Measurements from ENCODE around the gene RPLP2.
A peak's percentile ranks its signal among the peaks of the same experiment; 100 is the strongest.

Gene RPLP2

DNA sequence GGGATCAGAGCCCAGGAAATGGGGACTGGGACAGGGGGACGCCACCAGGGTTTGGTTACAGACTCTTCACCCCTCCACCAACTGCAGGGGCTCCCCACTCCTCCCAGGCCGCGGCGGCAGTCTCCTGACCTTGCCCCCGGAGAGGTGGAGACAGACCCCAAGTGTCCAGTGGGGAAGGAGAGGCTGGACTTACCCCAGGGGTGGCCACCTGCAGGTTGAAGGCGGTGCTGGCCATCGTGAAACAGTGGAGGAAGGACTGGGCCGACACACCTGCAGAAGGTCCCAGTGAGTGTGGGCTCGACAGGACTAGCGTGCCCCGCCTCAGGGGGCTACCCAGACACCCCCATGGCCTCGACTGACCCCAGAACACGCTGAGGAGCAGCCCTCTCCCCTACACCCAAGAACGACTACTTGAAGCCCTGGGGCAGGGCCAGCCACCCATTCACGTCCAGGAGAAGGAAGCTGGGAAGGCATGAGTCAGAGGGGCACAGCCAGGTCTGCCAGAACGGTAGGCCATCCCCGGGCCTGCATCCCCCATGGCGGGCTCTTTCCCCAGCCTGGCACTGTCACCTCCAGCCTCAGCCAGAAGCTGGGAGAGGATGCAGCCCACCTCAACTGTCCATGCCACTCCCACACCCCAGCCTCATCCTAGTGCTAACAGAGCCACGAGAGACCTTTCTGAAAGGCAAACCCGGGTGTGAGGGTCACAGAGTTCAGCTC, 34.7 kb upstream of the RPLP2 start:
- DNase-seq: no peak

DNA sequence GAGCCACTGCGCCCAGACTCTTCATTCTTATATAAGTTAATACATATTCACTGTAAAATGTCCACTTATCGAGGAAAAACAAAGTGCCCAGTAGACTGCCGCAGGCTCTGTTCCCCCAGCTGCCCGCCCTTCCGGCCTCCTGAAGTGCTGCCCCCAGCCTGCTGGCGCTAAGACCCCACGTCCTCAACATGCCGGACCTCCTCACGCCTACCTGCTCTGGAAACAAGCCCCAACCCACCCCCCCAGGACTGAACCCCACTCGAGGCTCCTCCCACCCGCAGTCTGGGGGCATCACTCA, 33.6 kb upstream of the RPLP2 start:
- DNase-seq: no peak

DNA sequence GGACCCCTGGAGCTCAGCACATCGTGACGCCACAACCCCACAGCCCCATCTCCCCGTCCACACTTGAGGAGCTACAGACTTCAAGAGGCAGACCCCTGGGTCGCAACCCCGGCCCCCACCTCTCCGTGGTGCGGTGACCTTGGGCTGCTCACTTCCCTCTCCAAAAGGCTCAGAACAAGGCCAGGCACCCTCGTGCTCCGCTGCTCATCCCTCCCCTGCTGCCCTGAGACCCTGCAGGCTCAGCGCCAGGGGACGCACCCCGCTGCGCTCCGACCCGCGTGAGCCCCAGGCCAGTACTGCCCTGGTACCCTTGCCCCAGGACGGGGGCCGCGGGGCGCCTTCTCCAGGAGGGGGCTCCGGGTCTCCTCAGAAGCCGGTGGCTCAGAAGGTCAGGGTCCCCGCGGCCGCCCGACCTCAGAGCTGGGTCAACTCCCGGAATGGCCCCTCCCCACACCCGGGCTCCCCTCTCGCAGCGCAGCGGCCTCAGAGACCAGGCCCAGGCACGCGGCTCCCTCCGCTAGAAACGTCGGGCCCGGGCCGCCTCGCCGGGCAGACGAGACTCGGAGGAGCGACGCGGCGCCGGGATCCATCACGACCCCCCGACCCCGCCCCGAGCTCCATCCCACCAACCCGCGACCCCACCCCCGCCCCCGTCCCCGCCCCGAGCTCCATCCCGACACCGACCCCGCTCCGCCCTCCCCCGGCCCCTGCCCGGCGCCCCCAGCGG, 33.0 kb upstream of the RPLP2 start:
- peak; percentile 31 for DNase-seq

DNA sequence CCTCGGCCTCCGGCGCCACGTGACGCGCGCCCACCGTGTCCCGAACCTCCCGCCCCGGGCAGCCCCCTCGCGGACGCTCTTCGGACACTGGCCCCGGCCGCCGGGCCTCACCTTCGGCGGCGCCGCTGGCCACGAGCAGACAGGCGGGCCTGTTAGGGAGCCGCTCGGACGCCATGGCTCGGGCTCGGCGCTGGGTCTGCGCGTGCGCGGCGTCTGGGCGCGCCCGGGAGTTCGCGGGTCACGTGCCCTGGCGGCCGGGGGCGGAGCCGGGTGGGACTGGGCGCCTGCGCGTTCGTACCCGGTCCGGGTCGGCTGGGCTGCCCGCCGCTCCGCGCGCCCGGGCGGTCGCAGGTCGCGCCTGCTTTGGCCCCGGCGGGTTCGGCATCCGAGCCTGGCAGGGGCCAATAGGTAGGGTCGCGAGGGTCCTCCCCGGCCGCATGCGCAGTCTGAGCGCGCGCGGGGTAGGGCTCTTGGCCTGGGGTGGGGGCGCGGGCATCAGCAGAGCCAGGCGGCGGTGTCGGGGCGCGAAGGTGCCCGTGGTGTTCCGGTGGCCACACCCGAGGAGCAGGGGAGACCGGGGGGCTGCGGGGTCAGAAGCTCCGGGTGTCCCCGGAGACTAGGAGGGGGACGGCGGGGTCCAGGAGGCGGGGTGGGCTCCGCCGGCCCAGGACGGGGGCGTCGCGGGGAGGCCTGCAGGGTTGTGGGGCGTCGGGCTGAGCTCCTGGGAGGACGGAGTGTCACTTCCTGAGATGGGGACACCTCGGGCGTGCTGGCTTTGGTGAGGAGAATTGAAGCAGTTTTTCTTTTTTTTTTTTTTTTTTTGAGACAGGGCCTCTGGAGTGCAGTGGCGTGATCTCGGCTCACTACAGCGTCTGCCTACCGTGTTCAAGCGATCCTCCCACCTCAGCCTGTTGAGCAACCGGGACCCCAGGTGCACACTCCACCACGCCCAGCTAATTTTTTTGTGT, 32.2 kb upstream of the RPLP2 start, which contains the start of gene GATD1:
GATD1 (minus strand) TSS at position 200 of the 968 bp plus-strand sequence; CDS start at position 175, 25 bp downstream.
- peak; percentile 97 for DNase-seq

DNA sequence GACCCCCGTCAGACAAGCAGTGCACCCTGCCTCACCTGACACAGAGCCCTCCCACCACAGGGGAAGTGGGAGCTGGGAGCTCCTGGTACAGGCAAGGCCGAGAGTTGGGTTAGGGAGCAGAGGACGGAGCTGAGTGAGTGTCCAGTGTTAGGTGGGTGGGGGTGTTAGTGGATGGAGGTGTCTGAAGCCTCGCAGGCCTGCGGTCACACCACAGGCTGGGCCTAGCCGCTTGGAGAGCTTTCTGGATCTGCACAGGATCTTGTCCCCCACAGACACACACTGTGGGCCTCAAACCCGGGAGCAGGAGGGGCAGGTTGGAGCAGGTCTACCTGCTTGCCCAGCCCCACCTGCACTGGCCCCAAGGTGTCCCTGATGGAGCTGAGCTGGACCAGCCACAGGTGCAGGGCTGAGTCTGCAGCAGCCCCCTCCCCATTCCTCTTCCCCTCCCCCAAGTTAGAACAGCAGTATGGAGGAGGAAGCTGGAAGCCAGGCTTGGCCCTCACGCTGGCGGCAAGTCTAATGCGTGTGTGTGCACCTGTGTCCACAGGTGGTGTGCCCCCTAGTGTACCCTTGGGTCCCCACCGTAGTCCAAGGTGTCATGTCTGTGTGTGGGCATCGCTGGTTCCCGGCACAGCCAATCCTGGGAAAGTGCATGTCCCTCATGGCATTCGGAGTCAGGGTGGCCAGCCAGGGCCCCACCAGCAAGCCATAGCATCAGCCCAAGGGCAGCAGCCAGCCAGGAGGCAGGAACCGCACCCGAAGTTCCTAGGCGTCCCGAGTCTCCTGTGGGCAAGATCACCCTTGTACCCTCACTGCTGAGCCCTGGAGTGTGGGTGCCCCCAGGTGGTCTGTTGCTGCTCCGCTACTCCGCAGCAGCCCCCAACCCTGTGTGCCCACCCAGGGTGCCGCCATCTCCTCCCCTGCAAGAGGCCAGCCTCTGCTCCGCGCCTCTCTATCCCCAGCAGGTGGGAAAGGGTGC, 30.5 kb upstream of the RPLP2 start:
- DNase-seq: no peak

DNA sequence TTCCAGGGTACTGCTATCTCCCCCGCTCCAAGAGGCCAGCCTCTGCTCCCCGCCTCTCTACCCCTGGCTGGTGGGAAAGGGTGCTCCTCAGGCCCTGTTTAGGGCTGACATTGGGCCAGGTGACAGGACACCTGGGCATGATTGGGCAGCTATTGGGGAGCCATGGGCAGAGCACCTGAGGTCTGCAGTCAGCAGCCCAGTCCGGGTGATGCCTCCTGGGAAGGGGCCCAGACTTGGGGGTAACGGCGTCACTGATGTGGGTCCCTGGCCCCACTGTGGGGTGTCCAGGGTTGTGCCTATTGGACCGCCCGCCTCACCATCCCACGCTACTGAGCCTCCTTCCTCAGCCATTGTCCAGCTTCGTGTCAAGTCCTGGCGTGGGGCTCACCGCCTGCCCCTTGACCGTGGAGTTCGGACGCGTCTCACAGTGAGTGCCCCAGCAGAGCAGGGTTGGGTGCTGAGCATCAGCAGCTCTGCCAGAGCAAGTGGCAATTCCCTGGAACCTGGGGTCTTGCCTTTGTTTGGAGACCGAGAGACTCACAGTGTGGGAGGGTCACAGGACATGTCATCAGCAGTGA, 29.7 kb upstream of the RPLP2 start:
- no peak for DNase-seq

DNA sequence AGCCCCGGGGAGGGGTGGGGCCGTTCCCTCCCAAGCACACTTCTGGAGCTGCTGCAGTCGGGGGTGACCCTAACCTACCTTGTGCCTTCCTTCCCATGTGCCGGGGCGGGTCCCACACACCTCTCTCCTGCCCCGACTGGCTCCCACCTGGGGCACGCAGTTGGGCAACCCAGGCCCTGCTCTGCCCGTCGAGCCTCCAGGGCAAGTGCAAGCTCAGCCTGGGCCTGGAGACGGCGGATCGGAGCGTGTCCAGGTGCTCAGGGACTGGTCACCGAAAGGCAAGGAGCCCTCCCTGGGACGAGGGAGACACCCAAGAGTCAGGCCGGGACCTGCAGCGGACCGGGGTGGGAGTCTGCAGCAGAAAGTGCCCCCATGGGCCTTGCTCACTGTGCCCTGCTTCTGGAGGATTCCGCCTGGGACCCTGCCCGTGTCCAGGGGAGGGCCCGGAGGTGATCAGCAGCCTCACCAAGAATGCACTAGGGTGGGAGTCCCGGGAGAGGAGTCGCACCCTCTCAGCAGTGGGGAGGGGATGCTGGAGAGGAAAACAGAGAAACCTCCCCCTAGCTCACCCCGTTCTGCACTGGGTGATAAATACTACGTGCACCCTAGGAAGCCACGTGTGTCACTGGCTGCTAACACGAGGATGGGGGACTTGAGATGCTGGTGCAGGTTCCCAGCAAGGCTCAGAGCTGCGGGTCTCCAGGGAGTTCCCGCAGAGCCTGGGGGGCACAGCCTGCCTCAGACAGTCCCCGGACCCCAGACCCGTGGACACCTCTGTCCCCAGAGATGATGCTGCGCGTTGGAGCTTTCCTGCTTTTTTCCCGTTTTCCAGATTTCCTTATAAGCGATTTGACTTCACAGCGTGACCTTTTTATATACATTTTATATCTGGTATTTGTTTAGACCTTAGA, 27.2 kb upstream of the RPLP2 start:
- DNase-seq: no peak

DNA sequence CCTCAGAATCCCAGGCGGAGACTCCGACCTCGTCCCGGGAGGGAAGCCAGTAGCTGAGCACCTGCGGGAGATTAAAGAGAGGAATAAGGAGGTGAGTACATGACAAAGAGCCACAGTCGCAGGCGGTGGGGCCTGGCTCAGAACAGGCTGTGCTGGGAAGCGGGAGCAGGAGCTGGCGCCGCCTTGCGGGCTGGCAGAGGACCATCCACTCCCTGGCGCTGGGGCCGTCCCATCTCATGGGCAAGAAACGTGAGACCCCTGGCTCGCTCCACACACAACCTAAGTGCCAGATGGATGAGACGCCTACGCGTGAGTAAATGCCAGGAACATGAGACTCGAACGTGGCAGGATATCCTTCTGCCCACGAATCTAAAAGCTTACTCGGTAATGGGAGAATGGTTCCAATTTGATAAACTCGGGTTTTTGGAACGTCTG, 26.2 kb upstream of the RPLP2 start:
- DNase-seq: peak; percentile 37

DNA sequence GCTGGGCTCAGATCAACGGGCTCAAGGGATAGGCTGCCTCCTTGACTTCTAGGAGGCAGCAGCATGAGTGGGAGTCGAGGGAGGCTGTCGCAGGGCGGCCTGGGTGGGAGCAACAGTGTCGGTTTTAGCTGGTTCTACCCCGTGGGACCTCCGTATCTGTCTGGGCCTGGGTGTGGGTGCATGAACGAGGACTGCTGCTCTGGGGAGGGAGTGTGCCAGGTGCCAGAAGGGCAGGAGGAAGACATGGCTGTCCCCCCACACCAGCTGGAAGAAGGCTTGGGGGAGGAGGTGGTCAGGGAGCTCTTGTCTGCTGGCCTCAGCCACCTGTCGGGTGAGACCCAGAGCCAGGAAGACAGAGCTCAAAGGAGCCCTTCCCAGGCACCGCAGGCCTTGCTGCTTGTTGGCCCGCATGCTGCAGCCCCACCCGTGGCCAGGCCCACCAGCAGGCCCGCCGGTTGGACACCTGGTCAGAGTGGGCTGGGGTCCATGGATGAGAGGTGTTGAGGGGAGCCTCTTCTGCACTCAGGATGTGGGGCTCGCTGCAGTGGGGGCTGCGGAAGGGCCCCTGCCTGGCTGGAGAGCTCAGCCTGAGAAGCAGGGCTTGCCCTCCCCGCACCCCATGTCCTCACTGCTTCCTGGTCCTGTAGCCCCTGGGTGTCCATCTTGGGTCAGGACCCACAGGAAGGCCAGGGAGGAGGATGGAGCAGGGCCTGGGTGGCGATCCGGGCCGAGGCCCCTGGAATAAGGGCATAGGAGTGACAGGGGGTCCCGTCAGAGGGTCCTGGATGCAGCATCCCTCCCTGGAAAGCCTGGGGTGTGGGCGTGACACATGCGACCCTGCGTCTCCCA, 23.3 kb upstream of the RPLP2 start:
- no peak for DNase-seq

DNA sequence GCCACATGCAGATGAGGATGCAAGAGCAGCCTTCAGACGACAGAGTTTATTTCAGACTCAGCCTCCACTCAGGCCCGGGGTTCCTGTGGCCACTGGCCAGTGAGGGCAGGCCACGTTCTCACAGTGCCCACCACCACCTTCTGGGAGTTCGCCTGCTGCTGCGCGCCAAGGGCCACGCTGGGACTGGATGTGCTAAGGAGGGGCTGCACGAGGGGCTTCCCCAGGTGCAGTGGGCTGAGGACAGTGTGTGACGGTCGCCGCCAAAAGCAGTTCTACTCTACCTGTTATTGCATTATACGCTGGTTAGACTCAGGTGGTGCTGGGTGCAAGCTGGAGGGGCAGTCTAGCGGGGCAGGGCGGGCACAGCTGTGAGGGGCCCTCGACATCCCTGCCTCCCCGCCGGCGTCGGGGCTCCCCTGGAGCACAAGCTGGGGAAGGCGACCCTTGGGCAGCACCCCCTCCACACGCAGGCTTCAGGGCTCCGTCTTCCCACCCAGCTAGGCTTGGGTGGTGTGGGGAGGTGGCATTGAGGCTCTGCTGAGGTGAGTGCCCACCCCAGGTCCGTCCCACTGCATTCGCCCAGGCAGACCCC, 22.6 kb upstream of the RPLP2 start:
- DNase-seq: no peak

DNA sequence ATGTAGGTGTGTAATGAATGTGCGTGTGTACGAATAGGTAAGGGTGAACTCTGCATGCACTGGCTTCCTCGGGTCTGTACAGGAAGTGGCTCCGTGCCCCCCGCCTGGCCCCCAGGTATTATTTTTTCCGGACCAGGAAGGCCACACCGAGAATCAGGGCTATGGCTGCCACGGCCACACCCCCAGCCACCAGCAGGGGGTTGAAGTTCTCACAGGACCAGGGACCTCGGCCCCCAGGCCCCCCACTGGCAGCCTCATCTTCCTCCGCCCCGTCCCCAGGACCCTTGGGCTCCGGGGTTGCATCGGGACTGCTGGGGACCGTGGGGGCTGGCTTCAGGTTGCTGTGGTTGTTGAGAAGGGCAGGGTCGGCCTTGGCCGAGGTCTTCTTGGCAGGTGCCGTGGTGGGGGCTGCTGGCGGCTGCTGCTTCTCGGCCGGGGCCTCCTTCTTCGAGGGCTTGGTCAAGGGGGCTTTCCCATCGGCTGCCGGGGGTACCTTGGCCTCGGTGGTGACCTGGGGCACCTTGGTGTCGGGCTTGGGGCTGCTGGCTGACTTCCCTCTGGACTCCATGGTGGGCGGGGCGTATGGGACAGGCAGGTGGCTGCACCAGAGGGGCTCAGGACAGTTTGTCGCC, 21.6 kb upstream of the RPLP2 start:
- no peak for DNase-seq

DNA sequence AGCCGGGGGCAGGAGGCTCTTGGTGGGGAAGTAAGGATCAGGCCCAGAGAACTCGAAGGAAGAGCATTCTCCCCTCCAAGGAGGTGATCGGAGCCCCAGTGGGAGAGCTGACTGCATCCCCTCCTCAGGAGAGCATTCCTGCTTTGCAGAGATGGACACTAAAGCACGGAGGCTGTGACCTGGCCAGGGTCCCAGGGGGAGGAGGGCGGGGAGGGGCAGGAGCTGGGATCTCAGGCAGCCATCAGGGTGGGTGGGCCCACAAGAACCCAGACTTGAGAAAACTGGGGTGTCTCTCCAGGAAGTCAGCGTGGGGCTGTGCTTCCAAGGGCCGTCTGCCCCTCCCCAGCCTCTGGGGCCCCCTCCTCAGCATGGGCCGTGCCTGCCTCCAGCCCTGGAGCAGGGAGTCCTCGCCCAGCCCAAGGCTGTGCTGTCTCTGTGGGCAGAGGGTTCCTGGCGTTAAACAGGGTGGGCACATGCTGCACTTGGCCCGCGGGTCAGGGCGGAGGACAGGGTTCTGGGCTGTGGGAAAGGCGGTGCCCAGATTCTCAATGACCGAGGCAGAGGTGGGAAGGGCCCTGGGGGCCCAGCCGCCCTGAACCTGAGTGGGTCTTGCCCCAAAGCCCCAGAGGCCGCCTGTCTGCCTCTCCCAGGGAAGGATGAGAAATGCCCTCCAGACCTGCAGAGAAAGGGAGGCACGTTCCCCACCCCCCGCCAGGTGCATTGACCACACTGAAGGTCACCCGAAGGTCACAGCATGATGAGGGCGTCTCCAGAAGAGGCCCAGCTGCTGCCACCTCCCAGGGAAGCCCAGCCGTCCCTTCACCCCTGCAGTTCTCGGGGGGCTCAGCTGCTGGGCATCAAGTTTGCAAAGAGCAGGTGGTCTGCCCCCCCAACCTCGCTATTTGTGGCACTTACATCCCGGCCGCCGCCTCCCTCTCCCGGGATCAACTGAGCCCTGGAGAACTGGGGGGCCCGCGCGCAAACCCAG, 20.5 kb upstream of the RPLP2 start:
- DNase-seq: no peak

DNA sequence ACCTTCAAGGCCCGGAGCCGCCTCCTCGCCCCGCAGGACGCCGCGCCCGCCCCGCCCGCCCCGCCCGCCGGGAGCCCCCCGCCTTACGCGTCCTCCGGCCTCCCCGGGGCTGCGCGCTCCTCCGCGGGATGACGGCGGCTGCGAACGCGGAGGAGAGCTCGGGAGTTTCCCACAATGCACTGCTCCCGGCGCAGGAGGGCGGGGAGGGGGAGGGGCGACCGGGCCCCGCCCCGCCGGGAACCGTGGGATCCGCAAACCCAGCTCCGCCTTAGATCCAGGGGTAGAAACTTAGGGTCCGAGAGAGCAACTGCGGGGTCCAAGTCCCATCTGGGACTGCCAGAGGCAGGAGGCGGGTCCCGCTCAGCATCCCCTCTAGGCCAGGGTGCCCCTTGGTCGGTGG, 19.8 kb upstream of the RPLP2 start, which contains the start of gene CEND1:
CEND1 (minus strand) TSS at position 148 of the 400 bp plus-strand sequence. CDS start 1,514 bp downstream, outside the sequence.
- peak; percentile 74 for DNase-seq

DNA sequence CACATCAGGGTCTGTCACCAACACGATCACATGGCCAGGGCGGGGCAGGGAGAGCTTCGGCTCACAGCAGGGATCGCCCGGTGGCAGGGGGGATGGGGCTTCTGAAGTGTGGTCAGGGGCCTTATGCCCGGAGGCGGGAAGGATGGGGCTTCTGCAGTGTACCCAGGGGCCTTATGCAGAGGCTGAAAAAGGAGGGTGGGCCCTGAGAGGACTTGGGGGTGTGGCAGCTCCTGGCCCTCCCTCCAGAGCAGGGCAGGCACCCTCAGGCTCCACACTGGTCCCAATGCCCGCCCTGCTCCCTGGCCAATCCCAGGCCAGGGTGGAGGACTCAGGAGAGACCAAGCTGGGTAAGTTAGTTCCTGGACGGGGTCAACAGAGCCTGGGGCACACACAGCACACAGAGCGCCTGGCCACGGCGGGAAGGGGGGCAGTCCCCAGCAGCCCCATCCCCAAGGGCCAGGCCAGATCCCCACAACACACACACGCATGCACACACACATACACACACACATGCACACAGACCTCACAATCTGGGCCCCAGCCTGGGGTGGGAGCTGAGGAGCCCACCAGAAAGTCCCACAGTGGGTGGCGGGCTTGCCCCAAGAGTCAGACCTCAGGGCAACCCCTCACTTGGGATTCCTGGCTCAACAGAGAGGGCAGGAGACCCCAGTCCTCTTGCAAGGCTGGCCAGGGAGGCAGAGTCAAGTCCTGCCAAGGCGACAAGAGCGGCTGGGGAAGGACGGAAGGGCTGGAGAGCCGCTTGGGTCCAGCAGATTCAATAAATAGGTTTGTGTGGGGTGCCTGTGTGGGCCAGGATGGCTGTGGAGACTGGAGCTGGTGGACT, 18.8 kb upstream of the RPLP2 start:
- no peak for DNase-seq

DNA sequence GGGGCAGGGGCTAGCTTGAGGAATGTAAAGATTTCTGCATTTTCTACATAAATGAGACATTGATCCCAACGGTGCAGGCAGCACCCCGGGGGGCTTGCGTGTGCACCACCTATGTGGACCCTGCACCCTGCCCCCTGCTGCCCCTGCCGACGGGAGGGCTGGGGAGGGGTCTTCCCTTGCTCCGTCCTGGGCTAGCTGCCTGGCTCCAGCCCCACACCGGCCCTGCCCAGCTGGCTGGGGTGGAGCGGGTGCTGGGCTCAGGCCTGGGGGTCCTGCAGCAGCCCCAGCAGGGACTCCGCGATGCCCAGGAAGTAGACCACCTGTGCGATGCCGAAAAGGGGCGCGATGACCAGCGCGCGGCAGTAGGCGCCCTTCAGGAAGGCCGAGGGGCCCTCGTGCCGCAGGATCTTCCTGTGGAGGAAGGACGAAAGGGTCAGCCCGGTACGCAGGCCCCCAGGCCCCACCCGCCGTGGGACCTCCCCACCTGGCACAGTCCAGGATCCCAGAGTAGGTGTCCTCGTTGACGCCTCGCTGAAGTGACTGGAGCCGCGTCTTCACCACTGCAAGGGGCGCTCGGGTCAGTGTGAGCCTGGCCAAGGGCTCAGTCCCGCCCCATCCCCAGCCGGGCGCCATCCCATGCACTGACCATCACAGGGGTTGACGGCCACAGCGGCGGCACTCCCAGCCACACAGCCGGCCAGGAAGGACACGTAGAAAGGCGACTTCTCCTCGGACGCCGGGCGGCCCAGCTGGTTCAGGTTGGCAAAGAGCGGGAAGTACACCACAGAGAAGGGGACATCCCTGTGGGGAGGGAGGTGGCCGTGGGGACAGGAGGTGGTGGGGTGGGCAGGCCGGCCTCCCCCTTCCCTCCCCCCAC, 17.9 kb upstream of the RPLP2 start:
- DNase-seq: no peak

DNA sequence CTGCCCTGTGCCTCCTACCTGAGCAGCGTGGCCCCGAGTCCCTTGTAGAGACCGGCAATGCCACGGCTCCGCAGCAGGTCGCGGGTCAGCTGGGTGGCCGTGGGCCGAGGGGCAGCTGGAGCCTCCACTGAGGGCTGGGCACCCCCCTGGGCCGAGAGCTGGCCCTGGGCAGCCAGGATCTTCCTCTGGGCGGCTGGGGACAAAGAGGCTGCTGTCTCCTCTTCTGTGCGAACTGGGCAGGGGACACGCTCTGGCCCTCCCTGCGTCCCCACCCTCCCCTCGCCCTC, 17.3 kb upstream of the RPLP2 start:
- no peak for DNase-seq
